ENCODE data around the gene ZNF701.
"Not testable (repeated sequence)": the region's sequence is repeated elsewhere in the genome, so short reads cannot be mapped to it uniquely, and the experiment has no call there.

ZNF701 gene

DNA sequence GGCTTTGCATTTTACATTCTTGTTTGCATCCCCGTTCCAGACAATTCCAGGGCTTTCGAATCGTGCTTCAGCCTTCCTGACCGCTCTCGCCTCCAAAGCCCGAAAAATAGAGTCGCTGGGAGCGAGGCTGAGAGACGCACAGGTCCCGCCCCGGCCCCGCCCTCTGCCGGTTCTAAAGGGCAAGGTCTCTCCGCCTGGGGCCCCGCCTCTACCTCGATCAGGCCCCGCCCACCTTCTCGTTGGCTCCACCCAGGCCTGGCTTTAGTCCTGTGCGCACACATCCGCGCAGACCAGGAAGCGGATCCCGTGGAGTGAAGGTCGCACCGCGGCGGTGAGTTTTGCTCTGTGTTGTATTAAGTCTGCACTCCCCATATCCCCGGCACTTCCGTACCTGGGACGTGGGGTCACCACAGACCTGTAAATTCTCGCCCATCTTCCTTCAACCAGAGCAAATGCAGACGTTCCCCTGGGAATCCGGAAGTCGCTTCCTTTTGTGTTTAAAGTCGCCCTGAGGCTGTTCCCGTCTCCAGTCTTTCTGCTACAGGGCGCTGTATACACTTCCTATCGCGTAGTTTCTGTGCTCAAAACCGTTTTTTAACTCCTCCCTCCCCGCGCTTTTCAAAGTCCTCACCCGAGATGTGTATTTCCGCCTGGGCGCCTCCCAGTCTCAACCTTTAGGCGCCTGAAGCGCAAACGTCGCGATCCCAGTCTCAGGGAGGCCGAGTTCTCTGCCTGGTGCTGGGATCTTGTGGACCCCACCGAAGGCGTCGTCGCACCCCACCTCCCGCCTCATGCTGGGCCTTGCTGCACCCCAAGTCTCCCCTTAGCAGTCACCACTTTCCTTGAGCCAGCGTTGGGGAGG is at the start of gene ZNF701:
TSS of gene ZNF701 (plus strand) at position 288 of the 862 bp plus-strand sequence. CDS start 3,861 bp downstream, outside the sequence.
- peak; percentile 34 to 96 (median 90) for DNase-seq

DNA sequence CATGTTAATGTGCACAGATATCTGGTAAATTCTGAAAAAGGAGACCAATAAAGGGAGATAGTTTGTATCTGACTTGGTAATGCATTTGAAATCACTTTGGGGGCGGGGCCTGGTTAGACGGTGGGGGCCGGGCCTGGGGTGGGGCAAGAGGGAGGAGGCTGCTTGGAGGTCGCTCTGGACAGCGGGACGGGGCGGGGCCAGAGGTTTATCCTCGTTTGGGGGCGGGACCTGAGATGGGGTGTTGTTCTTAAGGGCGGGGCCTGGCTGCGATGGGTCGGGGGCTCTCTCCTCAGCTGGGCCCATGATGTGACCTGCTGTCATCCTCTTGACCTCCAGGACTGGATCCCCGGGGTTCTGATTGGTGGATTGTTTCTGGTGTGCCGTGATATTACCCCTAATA is 47.5 kb upstream of the ZNF701 start:
- no peak for DNase-seq

DNA sequence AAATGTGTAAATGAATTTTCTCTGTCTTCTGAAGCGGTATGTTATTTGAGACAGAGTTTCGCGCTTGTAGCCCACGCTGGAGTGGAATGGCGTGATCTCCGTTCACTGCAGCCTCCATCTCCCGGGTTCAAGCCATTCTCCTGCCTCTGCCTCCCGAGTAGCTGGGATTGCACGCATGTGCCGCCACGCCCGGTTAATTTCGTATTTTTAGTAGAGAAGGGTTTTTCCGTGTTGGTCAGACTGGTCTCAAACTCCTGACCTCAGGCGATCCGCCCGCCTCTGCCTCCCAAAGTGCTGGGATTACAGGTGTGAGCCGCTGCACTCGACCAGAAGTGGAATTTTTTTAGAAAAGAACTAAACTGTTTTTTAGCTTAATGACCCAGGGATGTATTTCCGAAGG is 46.0 kb upstream of the ZNF701 start:
- no peak for DNase-seq

DNA sequence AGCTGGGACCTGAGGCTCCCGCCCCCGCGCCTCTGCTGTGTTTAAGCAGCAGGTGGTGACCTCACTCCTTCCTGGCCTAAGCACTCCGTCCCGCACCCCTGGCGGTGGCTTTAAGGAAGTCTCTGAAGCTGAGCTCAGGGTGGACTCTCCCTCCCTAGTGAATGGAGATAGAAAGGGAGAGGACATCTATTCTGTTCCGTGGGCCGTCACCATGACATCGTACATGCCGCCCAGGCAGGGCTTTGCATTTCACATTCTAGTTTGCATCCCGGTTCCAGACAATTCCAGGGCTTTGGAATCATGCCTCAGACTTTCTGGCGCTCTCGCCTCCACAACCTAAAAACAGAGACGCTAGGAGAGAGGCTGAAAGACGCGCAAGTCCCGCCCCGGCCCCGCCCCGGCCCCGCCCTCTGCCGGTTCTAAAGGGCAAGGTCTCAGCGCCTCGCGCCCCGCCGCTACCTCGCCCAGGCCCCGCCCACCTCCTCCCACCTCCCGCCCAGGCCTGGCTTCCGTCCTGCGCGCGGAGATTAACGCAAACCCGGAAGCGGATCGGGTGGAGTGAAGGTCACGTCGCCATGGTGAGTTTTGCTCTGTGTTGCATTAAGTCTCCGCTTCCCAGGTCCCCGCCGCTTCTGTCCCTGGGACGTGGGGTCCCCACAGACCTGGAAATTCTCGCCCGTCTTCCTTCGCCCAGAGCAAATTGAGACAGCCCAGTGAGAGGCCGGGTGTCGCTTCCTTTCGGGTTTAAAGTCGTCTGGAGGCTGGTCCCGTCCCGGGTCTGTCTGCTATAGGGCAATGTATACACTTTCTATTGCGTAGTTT is 42.7 kb upstream of the ZNF701 start, which contains the start of gene ZNF808:
TSS of gene ZNF808 (plus strand) at position 535 of the 822 bp plus-strand sequence. CDS start 15,617 bp downstream, outside the sequence.
- peak; percentile 26 to 95 (median 85) for DNase-seq

DNA sequence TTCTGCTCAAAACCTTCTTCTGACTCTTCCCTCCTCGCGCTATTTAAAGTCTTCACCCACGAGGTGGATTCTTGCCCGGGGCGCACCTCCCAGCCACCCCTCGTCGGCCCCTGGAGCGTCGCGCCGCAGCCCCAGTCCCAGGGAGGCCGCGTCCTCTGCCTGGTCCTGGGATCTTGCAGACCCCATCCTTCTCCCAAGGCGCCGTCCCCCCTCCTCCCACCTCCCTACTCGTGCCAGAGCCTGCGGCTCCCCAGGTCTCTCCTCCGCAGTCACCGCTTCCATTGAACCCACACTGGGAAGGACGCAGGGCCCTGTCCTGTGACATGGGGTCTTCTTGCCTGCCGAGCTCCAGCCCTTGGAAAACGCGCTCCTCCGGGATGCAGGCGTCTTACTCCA is 42.1 kb upstream of the ZNF701 start:
- DNase-seq, result peak in 11 of 51 donors; percentile 2 to 28 (median 8)

DNA sequence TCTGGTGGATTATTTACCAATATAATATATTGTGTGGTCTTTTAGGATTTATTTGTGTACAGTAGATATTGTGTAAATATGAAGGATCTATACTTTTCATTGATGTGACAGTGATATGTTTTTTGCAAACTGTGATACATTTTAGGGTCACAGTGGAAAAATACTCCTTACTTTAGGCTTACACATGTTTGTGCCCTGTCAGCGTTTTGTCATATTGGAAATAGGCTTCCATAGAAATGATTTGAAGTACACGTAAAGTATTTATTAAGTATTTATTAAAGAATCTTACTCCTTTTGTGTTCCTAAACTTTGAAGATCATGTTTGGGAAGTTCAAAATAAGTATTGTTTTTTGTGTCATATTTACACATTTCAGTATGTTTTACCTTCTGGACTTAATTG is 37.6 kb upstream of the ZNF701 start:
- no peak for DNase-seq

DNA sequence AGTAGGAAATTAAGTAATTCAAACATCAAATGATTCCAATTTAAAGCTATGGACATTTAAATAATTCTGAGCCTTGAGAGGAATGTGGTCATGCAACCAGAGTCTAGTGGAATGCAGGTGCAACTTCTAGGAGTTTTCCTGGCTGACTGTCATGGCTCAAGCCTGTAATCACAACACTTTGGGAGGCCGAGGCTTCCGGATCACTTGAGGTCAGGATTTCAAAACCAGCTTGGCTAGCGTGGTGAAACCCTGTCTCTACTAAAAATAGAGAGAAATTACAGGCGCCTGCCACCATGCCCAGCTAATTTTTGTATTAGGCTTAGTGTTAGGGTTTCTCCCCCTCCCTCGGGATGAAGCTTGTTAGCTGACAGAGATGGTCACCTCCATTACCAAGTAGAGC is 36.2 kb upstream of the ZNF701 start:
- DNase-seq, result no peak

DNA sequence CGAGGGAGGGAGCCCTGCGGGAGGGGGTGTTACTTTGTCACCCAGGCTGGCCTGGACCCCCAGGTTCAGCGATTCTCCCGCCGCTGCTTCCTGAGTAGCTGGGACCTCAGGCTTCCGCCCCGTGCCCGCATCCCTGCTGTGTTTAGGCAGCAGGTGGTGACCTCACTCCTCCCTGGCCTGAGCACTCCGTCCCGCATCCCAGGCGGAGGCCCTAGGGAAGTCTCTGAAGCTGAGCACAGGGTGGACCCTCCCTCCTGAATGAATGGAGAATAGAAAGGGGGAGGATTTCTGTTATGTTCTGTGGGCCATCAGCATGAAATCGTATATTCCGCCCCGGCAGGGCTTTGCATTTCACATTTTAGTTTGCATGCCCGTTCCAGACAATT is 34.7 kb upstream of the ZNF701 start:
- DNase-seq, result peak in 2 of 51 donors; percentile 10 to 11

DNA sequence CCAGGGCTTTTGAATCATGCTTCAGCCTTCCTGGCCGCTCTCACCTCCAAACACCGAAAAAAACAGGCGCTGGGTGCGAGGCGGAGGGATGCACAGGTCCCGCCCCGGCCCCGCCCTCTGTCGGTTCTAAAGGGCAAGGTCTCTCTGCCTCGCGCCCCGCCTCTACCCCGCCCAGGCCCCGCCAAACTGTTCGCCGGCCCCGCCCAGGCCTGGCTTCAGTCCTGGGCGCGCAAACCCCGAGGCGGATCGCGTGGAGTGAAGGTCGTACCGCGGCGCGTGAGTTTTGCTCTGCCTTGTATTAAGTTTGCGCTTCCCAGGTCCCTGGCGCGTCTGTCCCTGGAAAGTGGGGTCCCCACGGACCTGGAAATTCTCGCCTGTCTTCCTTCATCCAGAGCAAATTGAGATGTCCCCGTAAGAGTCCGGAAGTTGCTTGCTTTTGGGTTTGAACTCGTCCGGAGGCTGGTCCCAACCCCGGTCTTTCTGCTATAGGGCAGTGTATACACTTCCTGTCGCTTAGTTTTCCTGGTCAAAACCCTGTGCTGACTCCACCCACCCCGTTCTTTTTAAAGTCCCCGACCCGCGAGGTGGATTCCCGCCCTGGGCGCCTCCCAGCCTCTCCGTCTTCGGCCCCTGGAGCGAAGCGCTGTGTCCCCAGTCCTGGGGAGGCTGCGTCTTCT is 34.2 kb upstream of the ZNF701 start:
- DNase-seq, result peak in 48 of 51 donors; percentile 3 to 78 (median 42)

DNA sequence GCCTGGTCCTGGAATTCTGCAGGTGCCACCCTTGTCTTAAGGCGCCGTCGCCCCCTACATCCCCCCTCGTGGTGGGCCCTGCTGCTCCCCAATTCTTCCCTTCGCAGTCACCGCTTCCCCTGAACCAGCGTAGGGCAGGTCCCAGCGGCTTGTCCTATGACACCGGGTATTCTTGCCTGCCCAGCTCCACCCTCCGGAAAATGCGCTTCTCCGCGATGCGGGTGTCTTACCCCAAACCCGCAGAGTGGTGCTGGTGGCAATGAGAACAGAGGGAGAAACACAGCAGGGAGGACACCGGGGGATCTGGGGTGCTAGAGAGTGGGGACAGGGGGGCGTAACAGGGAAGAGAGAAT is 33.7 kb upstream of the ZNF701 start:
- peak in 5 of 51 donors; percentile 1 to 23 (median 10) for DNase-seq

DNA sequence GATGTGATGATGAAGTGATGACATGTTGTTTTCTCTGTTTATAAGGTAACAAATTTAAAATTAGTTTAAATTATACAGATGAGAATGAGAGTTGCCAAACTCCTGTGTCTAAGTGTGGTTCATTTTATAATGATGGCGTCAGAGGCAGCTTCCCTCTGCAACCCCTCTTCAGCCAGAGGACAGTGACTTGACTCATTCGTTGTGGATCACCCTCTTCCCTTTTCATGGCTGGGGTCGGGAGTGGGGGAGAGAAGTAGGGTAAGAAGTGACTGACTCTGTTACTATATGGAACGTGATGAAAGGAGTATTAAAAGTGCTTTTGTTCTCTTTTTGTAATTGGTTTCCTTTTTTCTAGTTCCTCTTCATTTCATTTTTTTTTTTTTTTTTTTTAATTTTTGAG is 31.3 kb upstream of the ZNF701 start:
- not testable (repeated sequence) for DNase-seq

DNA sequence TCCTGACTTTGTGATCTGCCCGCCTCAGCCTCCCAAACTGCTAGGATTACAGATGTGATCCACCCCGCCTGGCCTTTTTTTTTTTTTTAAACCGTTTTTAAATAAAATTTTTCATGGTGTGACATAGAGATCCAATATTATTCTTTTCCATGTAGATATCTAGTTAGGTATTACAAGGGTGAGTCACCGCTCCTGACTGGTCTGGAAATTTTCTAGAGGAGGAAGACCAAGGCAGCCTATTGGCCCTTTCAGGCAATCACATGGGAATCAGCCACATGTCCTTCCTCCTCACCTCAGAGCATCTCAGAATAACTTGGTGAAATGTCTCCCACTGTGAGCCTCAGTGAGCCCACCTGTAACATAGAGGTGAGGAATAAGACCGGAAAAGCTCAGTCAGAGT is 28.9 kb upstream of the ZNF701 start:
- not testable (repeated sequence) for DNase-seq

DNA sequence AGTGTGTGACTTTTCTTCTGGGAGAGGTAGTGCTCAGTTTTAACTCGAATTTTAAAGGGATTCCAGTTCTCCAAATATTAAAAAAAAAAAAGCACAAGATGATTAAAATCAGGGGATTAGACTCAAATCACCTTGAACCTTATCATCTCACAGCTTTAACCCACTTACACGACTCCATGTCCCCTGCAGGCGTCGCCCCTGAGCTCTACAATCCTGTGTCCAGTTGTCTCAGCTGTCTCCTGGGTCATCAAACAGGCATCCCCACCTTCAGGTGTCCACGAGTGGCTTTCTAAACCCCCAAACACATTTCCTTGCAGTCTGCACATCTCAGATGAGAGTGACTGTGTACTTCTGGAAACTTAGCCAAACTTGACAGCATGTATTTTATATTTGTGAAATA is 28.5 kb upstream of the ZNF701 start:
- no peak for DNase-seq

DNA sequence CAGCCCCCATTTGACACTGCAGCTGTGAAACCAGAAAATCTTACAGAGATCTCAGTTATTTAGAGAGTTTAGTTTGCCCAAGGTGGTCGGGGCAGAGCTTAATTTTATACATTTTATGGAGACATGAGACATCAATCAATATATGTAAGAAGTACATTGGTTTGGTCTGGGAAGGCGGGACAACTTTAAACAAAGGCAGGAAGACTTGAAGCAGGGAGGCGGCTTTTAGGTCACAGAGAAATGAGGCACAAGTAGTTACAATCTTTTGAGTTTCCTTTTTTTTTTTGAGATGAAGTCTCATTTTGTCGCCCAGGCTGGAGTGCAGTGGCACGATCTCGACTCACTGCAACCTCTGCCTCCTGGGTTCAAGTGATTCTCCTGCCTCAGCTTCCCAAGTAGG is 27.5 kb upstream of the ZNF701 start:
- not testable (repeated sequence) for DNase-seq

DNA sequence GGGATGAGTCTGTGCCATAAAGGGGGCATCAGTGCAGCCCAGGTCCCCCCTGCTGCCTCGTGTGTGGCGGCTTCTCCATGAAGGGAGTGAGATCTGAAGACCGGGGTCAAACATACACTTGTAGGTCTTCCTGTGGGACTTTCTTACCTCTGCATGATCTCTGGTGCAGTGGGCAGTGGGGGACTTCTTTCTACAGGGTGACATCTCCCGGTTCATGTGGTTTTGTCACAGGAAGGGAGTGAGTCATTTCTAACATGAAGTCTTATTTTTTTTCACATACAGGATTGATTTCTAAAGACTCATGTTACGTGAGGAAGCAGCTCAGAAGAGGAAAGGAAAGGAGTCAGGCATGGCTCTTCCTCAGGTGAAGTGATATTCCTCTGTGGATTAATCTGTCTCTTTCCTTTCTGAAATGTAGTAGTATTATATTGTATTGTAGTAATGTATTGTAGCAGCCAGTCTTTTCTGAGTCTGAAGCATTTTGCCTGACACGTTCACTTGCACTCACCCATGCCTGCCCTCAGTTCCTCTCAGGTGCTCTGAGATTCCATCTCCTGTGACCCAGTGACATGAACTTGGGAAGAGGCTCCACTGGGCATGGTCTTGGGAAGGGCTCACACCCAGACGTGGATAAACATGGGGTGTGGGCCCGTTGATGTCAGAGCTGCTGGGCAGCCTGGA is 27.0 kb upstream of the ZNF701 start:
- DNase-seq, result no peak

DNA sequence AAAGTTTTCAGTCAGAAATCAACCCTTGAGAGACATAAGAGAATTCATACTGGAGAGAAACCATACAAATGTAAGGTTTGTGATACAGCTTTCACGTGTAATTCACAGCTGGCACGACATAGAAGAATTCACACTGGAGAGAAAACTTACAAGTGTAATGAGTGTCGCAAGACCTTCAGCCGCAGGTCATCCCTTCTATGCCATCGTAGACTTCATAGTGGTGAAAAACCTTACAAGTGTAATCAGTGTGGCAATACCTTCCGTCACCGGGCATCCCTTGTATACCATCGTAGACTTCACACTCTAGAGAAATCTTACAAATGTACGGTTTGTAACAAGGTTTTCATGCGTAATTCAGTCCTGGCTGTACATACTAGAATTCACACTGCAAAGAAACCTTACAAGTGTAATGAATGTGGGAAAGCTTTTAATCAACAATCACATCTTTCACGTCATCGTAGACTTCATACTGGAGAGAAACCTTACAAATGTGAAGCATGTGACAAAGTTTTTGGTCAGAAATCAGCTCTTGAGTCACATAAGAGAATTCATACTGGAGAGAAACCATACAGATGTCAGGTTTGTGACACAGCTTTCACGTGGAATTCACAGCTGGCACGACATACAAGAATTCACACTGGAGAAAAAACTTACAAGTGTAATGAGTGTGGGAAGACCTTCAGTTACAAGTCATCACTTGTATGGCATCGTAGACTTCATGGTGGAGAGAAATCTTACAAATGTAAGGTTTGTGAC is 15.7 kb upstream of the ZNF701 start:
- DNase-seq, result no peak

DNA sequence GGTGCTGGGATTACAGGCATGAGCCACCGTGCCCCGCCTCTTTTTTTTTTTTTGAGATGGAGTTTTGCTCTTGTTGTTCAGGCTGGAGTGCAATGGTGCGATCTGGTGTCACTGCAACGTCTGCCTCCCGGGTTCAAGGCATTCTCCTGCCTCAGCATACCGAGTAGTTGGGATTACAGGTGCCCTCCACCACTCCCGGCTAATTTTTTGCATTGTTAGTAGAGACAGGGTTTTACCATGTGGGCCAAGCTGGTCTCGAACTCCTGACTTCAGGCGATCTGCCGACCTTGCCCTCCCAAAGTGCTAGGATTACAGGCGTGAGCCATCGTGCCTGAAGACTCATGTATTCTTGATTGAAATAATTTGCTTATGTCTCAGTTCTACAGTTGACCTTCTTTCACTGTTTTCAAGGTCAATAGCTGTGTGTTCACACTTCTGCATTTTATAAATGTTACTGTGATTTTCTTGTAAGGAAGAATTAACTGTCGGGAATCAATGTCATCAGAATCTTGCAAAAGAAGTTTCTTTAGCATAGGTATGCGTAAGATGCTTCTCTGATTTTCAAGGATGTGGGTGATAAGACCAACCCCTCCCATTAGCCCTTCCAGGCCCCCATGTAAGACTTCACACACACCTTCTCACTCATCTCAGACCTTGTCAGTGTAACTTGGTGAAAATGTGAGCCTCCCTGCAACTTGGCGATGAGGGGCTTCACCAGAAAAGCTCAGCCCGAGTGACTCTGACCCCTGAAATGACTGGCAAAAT is 12.7 kb upstream of the ZNF701 start:
- DNase-seq, result no peak

DNA sequence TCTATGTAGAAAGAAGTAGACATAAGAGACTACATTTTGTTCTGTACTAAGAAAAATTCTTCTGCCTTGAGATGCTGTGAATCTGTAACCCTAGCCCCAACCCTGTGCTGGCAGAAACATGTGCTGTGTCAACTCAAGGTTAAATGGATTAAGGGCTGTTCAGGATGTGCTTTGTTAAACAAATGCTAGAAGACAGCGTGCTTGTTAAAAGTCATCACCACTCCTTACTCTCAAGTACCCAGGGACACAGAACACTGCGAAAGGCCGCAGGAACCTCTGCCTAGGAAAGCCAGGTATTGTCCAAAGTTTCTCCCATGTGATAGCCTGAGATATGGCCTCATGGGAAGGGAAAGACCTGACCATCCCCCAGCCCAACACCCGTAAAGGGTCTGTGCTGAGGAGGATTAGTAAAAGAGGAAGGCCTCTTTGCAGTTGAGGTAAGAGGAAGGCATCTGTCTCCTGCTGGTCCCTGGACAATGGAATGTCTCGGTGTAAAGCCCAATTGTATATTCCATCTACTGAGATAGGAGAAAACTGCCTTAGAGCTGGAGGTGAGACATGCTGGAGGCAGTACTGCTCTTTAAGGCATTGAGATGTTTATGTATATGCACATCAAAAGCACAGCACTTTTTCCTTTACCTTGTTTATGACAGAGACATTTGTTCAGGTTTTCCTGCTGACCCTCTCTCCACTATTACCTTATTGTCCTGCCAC is 11.2 kb upstream of the ZNF701 start:
- not testable (repeated sequence) for DNase-seq

DNA sequence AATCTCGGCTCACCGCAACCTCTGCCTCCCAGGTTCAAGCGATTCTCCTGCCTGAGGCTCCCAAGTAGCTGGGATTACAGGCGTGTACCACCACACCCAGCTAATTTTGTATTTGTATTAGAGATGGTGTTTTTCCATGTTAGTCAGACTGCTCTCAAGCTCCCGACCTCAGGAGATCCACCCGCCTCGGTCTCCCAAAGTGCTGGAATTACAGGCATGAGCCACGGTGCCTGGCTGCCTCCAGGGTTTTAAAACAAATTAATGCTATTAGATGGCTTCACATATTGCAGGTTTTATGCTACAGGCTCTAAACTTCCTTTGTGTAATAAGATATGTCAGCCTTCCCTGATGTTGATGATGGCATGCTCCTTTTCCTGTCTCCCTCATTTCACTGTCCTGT is 8.5 kb upstream of the ZNF701 start:
- not testable (repeated sequence) for DNase-seq

All from hypothalamus (tissue), 51 donors.